Measurements from ENCODE around the gene MYO3B. TPM values are rescaled to one million over a fixed set of nuclear protein-coding genes. Genes with fewer than 3 reads are reported as not detected.

MYO3B gene
- total RNA-seq, 4 donors from 2014 or later = 0.06 TPM; not detected in 3

DNA sequence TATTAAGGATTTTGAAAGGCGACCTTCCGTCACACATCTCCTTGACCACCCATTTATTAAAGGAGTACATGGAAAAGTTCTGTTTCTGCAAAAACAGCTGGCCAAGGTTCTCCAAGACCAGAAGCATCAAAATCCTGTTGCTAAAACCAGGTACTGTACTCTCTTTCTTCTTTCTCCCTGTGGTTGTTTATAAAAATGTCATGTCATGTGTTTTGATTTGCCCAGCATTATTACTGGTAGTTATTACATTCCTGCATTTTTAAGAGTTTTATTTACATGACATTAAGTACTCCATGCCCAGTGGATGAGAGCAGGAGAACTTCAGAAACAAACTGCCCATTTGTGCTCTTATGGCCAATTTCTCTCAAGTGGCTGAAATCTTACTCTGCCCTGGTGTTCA is 191.3 kb downstream of the MYO3B start:
- intact Hi-C loops (cut with DNase I) = loop anchor here (2.0 kb wide), 1 partner anchor 446 kb away; no protein-coding TSS in a partner anchor
- H3K4me3 ChIP-seq = no peak overlapping the region
- no peaks in the 10 kb centered on the region for H3K4me1 ChIP-seq
- 56% methylated on average over 2 of the region's 2 CpGs for WGBS
- no peak for TF ChIP-seq POLR2AphosphoS5 (IDR thresholded peaks at IDR 0.05)
- TF ChIP-seq POLR2A (IDR thresholded peaks at IDR 0.05; ENCODE audit: low read depth) = no peak
- TF ChIP-seq, protein P1, sequence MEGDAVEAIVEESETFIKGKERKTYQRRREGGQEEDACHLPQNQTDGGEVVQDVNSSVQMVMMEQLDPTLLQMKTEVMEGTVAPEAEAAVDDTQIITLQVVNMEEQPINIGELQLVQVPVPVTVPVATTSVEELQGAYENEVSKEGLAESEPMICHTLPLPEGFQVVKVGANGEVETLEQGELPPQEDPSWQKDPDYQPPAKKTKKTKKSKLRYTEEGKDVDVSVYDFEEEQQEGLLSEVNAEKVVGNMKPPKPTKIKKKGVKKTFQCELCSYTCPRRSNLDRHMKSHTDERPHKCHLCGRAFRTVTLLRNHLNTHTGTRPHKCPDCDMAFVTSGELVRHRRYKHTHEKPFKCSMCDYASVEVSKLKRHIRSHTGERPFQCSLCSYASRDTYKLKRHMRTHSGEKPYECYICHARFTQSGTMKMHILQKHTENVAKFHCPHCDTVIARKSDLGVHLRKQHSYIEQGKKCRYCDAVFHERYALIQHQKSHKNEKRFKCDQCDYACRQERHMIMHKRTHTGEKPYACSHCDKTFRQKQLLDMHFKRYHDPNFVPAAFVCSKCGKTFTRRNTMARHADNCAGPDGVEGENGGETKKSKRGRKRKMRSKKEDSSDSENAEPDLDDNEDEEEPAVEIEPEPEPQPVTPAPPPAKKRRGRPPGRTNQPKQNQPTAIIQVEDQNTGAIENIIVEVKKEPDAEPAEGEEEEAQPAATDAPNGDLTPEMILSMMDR (IDR thresholded peaks at IDR 0.05) = no peak
- no peak for TF ChIP-seq EP300 (IDR thresholded peaks at IDR 0.05)
- DNase-seq (ENCODE audit: extremely low spot score) = no peak
- peaks cover 0 to 61% (median 5%) of the 10 kb centered on the region in 4 donors for H3K27me3 ChIP-seq
- H3K36me3 ChIP-seq = no peaks in the 10 kb centered on the region
- no peaks in the 10 kb centered on the region for H3K9me3 ChIP-seq
- no peak overlapping the region for H3K27ac ChIP-seq (replicated peaks in 1 of 4)

GRCh38 chr2:170369894-170370293 is 191.9 kb downstream of the MYO3B start:
- WGBS = 33% methylated on average over 1 of the region's 1 CpG
- H3K4me1 ChIP-seq = no peaks in the 10 kb centered on the region
- H3K36me3 ChIP-seq = no peaks in the 10 kb centered on the region
- no peaks in the 10 kb centered on the region for H3K9me3 ChIP-seq
- no peak overlapping the region for H3K4me3 ChIP-seq
- intact Hi-C loops (cut with DNase I) = loop anchor here (2.0 kb wide), 1 partner anchor 445 kb away; no protein-coding TSS in a partner anchor
- no peak for TF ChIP-seq POLR2AphosphoS5 (IDR thresholded peaks at IDR 0.05)
- TF ChIP-seq, protein P1 (IDR thresholded peaks at IDR 0.05) = peak; percentile 27 to 31 (median 27)
- TF ChIP-seq POLR2A (IDR thresholded peaks at IDR 0.05; ENCODE audit: low read depth) = no peak
- no peak overlapping the region for H3K27ac ChIP-seq (replicated peaks in 1 of 4)
- H3K27me3 ChIP-seq = peaks cover 0 to 61% (median 5%) of the 10 kb centered on the region in 4 donors
- no peak for DNase-seq (ENCODE audit: extremely low spot score)

GRCh38 chr2:170371231-170371998 is 193.5 kb downstream of the MYO3B start:
- no peak overlapping the region for H3K27ac ChIP-seq (replicated peaks in 1 of 4)
- WGBS = 73% methylated on average over 6 of the region's 6 CpGs
- no peaks in the 10 kb centered on the region for H3K4me1 ChIP-seq
- no peak for TF ChIP-seq EP300 (IDR thresholded peaks at IDR 0.05)
- TF ChIP-seq POLR2AphosphoS5 (IDR thresholded peaks at IDR 0.05) = no peak
- TF ChIP-seq POLR2A (IDR thresholded peaks at IDR 0.05; ENCODE audit: low read depth) = no peak
- TF ChIP-seq, protein P1 (IDR thresholded peaks at IDR 0.05) = no peak
- H3K27me3 ChIP-seq = peaks cover 0 to 56% (median 2%) of the 10 kb centered on the region in 4 donors
- no peak overlapping the region for H3K4me3 ChIP-seq
- no peaks in the 10 kb centered on the region for H3K9me3 ChIP-seq
- intact Hi-C loops (cut with DNase I) = no loop called here
- DNase-seq (ENCODE audit: extremely low spot score) = no peak
- H3K36me3 ChIP-seq = no peaks in the 10 kb centered on the region

- no peak for DNase-seq (ENCODE audit: extremely low spot score)
- Histone ChIP-seq H3K4me3 (no peak overlapping the region), H3K9me3 (no peaks in the 10 kb centered on the region), H3K36me3 (no peaks in the 10 kb centered on the region), H3K27ac (replicated peaks in 1 of 4) (no peak overlapping the region), H3K4me1 (no peaks in the 10 kb centered on the region), H3K27me3 (peaks cover 0 to 38% (median 2%) of the 10 kb centered on the region in 4 donors)
- WGBS = 60% methylated on average over 5 of the region's 5 CpGs
- intact Hi-C loops (cut with DNase I) = no loop called here
- TF ChIP-seq POLR2AphosphoS5 (IDR thresholded peaks at IDR 0.05) (no peak), EP300 (IDR thresholded peaks at IDR 0.05) (no peak), POLR2A (IDR thresholded peaks at IDR 0.05; ENCODE audit: low read depth) (no peak)
- TF ChIP-seq, protein P1 (IDR thresholded peaks at IDR 0.05) = no peak
Measured at GRCh38 chr2:170375192-170375591, 197.2 kb downstream of the MYO3B start.

Data from esophagus muscularis mucosa (tissue), 4 donors.